ENCODE data around the gene GLT1D1.
"Not testable (repeated sequence)": the region's sequence is repeated elsewhere in the genome, so short reads cannot be mapped to it uniquely, and the experiment has no call there.

GLT1D1 gene

GRCh38 chr12:128852885-128853599, at the start of gene GLT1D1:
TSS of gene GLT1D1 (plus strand) at chr12:128853478. CDS start at chr12:128853582, 104 bp downstream.
- DNase-seq, result no peak

GRCh38 chr12:128803788-128804187, 49.5 kb upstream of the GLT1D1 start:
- DNase-seq, result no peak

DNA sequence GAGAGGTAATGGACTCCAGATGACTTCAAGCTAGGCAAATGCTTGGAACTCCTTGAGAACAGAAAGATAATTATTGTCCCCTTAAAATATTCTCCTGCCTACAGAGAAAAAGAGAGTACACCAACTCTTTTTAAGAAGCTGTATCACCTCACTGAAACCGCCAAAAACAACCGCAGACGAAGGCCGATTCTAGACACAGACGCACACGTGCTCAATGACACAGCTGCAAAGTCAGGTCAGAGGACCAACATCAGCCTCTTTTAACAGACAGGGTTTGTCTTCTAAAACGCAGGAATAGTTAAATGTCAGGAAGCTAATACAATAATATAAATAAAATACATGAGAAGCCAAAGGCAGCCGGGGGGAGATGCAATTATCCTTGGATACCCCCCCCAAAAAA, 48.5 kb upstream of the GLT1D1 start:
- no peak for DNase-seq

- DNase-seq, result not testable (repeated sequence)
These were observed 47.9 kb upstream of the GLT1D1 start for GRCh38 chr12:128805406-128805805.

- no peak for DNase-seq
These were observed 46.7 kb upstream of the GLT1D1 start for GRCh38 chr12:128806573-128806972.

DNA sequence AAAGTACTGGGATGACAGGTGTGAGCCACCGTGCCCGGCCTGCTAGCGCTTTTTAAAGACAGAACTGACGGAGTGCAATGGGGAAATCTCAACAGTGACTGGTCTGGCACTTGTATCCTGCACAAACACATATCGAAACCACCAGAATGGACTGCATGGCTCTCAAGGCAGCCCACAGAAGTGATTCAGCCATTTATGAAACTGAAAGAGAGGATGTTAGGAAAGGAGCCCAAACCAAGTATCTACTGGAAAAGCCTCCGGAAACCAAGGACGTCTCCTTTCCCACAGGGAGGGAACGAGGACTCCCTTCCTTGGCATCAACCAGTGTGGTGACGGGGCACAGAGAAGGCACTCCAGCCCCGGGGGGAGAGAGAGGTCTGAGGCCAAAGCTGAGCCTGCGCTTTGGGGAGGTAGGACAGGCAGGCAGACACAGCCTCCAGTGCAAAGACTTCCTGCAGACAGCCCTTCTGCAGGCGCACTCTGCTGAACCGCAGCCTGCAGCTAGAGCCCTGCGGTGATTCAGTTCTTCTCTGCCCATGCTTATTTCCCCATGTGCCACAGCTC, 46.0 kb upstream of the GLT1D1 start:
- DNase-seq, result no peak

DNA sequence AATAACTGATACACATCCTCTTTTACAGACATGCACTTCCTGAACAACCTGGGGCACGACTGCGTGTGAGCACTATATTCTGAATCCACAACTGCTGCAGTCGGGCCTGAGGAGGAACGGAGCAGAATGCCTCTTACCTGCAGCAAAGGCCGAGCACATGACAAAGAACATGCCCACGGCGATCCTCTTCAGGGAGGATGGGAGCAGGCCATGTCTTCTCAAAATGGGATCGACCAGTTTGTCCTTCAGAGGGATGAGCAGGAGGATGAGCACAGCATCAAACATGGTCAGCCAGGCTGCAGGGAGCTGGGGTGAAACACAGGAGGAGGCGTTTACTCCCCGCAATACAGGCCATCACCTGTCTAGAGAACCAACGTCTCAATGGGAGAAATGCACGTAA, 44.6 kb upstream of the GLT1D1 start:
- DNase-seq, result no peak

GRCh38 chr12:128810182-128811127, 42.8 kb upstream of the GLT1D1 start:
- DNase-seq, result peak; percentile 84

GRCh38 chr12:128811806-128812205, 41.5 kb upstream of the GLT1D1 start:
- peak; percentile 24 for DNase-seq

DNA sequence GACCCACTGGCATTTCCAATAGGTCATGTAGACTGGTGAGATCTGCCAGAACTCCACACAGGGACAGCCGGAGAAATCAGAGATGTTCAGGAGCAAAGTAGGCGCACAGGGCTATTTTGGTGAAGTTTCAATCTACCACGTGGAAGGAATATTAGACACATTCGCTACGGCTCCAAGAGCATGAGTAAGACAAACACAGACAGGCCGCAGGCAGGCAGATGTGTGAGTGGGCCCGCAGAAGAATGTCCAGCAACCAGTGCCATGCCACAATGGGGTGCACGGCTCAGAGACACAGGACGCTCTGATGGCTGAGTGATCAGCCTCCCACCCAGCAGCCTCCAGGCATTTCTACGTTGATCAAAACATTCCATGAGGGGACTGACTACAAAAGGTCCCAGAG, 39.9 kb upstream of the GLT1D1 start:
- DNase-seq, result no peak

DNA sequence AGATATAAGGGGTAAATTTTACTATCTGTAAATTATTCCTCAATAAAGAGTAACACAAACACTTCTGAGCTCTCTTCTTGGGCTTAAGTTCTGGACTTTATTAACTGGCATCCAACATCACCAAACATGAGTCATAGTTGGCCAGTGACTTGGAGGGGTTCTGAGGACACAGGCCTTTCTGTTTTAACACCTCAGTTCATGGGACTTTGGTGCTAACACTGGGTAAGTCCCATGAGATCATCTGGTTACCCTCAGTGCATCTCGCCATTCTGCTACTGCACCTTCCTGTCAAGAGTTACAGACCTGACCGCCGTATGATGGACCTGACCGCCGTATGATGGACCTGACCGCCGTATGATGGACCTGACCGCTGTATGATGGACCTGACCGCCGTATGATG, 39.4 kb upstream of the GLT1D1 start:
- DNase-seq, result no peak

DNA sequence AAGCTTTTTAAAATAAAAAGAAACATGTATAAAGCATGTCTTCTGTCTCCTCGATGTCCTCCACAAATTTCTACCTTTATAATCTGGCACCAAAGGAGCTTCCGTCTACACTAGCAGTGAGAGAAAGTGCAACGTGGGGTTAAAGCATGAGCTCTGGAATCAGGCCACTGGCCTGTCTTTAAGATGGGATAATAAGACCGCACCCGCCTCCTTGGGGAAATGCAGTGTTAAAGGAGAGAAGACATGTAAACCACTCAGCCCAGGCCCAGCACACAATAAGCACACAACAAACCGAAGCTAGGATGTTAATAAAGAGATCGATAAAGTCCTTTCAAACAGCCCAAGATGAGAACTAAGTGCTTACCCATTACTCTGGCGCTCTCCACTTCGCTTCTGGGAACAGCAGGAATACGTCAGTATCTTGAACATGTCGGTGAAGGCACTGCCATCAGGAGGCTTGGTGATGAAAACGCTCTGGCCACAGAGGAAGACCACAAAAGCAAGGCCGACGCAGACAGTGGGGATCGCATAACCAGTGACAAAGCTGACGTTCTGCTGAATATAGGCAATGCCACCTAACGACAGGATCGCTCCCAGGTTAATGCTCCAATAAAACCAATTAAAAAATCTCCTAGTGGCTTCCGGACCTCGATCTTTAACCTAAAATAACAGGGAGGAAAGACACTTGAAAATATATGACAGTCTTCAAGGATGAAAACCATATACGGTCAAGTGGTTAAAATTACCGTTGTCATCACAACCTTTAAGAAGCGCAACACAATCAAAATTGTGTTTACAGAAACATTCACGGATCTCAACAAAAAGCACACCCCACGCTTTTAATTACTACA, 38.6 kb upstream of the GLT1D1 start:
- no peak for DNase-seq

DNA sequence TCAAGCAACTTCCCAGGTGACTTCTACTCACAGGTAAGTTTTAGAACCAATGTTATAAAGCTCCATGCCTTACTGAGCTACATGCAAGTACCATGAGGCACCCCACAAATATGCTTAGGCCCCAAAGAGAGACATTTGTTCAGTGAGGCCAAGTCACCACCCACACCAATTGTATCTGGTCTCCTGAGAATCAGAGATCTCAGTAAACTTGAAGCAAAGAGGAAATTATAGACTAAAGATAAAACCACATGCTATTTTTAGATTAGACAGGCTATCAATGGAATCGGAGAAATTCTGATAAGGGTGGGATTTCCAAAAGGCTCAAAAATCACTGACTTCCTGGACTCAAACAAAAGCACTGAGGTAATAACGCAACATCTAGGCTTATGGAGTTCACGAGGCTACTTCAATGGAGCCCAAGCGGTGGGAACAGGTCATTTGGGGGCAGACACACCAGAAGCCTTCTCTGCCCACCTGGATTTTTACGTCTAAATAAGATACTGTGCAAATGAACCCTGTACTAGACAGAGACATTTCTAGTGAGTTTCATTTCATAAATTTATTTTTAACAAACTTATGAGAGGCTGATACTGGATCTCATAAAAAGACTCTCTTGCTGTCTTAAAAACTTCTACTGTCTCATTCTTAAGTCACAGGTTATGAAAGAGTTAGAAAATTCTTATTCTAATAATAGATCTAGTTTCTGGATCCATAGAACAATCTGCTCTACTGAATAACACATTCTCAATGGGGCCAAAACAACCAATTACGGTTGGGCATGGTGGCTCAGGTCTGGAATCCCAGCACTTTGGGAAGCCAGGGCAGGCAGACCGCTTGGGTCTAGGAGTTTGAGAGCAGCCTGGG, 37.3 kb upstream of the GLT1D1 start:
- DNase-seq, result no peak

GRCh38 chr12:128816643-128816920, 36.7 kb upstream of the GLT1D1 start:
- no peak for DNase-seq

- peak; percentile 29 for DNase-seq
These were observed 35.9 kb upstream of the GLT1D1 start for GRCh38 chr12:128817111-128818015.

DNA sequence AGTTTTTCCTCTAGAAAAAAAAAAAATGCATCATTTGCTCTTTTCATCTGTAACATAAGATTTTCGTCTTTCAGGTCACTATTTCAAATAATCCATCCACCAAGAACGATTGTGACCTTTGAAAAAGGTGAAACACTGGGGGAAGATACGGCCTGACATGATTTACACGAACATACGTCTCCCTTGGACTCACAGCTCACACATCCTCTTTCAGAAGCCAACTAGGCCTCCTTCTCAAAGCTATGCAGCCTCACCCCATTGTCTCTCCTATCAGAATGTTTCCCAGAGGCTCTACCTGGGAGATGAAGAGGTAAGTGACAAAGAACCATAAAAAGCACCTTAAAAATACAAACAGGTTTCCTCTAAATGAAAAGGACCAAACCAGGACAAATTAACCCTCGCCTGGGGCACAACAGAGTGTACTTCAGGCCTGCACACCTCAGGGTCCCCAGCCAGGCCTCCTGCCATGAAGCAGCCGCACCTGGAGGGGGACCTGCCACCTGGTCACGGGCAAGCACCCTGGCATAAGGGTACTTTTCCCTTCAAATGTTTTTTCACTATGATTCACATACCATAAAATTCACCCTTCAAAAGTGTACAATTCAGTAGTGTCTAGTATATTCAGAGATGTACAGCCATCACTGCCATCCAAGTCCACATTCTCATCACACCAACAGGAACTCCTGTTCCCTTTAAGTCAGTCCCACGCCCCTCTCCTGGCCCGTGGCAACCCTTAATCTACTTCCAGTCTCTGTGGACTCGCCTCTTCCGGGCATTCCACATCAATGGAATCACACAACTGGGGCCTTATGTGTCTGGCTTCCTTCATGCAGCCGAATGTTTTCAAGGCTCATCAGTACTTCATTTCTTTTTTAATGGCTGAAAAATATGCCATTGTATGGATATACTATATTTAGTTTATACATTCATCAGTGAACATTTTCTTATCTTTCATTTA, 34.9 kb upstream of the GLT1D1 start:
- DNase-seq, result no peak

DNA sequence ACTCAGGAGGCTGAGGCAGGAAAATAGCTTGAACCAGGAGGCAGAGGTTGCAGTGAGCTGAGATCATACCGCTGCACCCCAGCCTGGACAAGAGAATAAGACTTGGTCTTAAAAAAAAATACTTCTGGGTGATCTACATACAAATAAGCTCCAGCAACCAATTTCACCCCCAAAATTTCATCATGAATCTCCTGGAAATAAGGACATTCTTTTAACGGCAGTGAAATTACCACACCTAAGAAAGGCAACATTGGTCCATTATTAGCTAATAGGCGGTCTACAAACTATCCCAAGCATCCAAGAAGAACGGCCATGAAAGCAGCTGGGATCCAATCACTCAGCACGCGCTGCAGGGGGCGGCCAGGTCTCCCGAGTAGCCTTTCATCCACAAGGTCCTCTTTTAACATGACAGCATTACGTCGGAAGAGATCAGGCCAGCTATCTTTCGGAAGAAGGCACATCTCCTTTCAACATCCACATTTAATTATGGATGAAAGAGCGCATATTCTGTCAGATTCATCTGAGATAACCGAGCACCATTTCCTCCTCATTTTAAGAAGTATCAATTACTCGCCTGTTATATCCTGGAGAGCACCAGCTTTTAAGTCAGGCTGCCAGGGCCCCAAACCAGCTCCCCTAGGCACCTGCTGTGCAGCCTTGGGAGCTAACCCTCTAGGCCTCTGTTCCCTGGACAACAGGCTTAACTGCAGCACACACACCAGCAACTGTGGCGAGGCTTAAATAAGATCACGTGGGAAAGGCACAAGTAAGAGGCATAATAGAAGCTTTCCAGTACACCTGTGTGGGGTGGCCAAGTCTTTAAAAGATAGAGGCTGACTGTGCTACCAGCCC, 33.8 kb upstream of the GLT1D1 start:
- no peak for DNase-seq

DNA sequence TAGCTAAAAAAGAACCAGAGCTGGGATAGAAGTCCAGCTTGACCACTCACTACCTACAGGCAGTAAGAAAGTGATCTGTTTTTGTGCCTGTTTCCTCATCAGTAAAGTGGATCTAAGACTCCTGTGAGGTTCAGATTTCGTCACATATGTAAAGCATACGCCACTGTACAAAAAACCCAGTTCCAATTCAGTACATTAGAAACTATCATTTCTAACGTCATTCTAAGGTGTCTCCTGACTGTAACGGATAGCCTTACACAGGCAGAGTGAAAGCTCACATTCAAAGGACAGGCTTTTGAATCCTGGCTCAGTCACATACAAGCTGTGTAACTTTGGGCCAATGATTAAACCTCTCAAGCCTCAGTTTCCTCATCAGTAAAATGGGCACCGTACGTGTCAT, 33.0 kb upstream of the GLT1D1 start:
- no peak for DNase-seq
